Activated effector memory CD4-positive, alpha-beta T cell treated with anti-CD3 and anti-CD28 coated beads, Interleukin-2, amount 50 U/mL, for 16 hours (primary cell): ENCODE results near the gene OR5F1.

Source experiments
- DNase-seq: peaks from one replicate; pipeline ENCODE4 v3.0.0-alpha.2; 2020

The OR5F1 gene

GRCh38 chr11:55994525-55994924 lies at the start of gene OR5F1:
Gene OR5F1 (minus strand): TSS chr11:55994625. CDS start chr11:55994625, 0 bp downstream.
- no peak for DNase-seq

- DNase-seq: no peak
Measured at GRCh38 chr11:56027354-56027753, 32.9 kb upstream of the OR5F1 start, which contains the start of gene OR5AS1. Gene OR5AS1 (plus strand): TSS chr11:56027654. CDS start chr11:56030419, 2,765 bp downstream.

GRCh38 chr11:56013805-56014204 lies 19.4 kb upstream of the OR5F1 start:
- DNase-seq: no peak

DNA sequence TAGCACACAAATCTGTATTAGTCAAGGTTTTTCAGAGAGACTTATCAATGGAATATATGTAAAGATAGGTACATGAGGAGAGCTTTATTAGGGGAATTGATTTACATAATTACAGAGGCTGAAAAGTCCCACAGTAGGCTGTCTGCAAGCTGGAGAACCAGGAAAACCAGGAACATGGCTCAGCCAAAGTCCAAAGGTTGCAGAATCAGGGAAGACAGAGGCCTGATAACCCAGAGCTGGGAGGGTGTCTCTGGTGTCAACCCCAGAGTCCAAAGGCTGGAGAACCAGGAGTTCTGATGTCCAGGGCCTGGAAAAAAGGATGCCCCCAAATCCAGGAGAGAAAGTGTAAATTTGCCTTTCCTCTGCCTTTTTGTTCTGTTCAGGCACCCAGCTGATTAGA lies 16.3 kb upstream of the OR5F1 start:
- DNase-seq: no peak

- no peak for DNase-seq
Measured at GRCh38 chr11:55970935-55971334, 23.5 kb downstream of the OR5F1 start.

GRCh38 chr11:55969845-55970244 lies 24.6 kb downstream of the OR5F1 start, which contains the start of gene OR10AG1:
Gene OR10AG1 (minus strand): TSS chr11:55969945. CDS start chr11:55969907, 38 bp downstream.
- DNase-seq: no peak

DNA sequence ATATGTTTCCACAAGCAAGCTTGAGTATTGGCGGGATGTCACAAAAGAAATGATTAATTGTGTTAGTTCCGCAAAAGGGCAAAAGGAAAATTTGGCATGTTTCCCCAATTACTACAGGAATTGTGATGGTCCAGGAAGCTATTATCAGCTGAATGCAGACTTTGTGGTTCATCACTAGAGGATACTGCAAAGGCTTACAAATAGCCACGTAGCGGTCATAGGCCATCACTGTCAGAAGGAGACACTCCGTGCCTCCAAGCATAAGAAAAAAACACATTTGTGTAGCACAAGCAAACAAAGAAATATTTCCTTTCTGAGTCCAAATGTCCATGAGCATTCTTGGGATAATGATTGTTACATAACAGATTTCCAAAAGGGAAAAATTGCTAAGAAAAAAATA lies 26.5 kb downstream of the OR5F1 start:
- no peak for DNase-seq

DNA sequence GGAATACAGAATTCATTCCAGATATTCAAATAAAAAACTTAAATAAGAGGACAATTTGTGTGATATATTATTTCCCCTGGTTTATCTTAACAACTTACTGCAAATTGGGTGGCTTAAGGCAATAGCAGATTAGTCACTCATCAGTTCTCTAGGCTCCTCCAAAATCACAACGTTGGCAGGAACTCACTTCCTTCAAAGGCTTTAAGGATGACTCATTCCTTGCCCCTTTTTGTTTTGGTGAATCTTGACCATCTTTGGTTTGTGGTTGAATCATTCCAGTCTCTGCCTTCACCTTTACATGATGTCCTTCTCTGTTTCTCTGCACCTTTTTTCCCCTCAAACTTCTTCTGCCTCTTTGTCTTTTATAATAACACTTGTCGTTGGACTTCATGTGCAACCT lies 28.0 kb downstream of the OR5F1 start:
- no peak for DNase-seq

GRCh38 chr11:55956521-55956920 lies 37.9 kb downstream of the OR5F1 start:
- no peak for DNase-seq

- no peak for DNase-seq
Measured at GRCh38 chr11:55949330-55949729, 45.1 kb downstream of the OR5F1 start.
